ENCODE measurements around the gene GORASP2. TPM values are rescaled to one million over a fixed set of nuclear protein-coding genes. Genes with fewer than 3 reads are reported as not detected.

GORASP2 gene
- 59.6 TPM for polyA plus RNA-seq (2012; ENCODE audit: missing spikeins)

DNA sequence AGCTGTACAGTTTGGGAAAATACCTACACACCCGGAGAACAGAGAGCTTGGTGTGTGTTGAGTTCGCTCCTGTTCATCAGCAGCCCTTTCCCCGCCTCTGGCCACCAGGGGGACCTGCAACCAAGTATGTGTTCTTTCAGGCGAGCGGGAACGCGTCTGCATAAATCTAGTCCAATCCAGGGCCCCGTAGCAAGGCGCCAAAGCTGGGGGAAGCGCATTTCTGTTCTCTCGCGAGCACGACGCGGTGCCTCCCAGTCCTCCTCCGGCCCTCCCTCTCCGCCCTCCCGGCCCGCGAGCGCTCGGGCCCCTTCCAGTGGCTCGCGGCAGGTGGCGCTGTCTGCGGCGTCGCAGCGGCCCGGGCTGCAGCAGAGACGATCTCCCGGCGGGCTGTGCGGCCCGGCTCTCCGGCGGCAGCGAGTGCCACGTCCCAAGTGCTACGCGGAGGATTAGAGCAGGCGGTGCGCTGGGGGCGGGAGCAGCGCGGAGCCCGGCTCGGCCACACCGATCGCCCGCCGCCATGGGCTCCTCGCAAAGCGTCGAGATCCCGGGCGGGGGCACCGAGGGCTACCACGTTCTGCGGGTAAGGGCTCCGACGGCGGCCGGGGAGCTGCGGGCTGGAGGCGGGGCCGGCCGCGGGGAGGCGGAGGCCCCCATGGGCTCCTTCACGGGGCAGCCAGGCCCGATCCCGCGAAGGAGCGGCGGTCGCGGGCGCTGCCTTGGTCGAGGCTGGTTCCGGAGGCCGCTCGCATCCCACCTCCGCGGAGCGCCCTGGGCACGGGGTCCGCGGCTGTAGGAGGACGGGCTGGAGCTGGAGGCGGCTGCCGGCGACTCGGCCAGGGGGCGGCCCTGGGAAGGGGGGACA, at the start of gene GORASP2:
TSS of gene GORASP2 (plus strand) at position 430 of the 862 bp plus-strand sequence. CDS start at position 518, 88 bp downstream.
- TF ChIP-seq TAF1 (IDR thresholded peaks at IDR 0.05; ENCODE audit: borderline replicate concordance, low read depth, low read length): peak; percentile 81
- TF ChIP-seq POLR2AphosphoS5 (IDR thresholded peaks at IDR 0.05; ENCODE audit: low read depth, low read length): peak; percentile 88
- peak; percentile 95 for TF ChIP-seq POLR2A (IDR thresholded peaks at IDR 0.05; ENCODE audit: low read depth, low read length)
- FAIRE-seq (peak; percentile 98), DNase-seq (ENCODE audit: insufficient read length) (peak; percentile 89)

DNA sequence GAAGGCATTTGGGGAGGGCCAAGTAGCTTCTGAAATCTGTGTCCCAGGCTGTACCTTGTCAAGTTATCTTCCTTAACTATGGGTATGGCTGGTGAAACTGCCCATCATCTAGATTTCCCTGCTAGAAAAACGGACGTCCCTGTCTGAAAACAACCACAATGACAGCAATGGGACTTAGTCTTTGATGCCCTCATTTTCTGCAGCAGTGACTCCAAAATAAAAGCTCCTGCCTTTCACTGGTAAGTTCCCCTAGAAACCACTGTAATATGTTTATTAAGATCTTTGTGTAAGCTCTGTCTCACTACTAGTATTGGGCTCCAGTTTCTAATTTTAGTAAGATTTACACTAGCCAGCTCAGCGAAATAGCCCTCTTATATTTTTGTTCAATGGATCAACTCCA, 47.2 kb upstream of the GORASP2 start:
- no peak for FAIRE-seq
- DNase-seq (ENCODE audit: insufficient read length): no peak
- TF ChIP-seq POLR2A (IDR thresholded peaks at IDR 0.05; ENCODE audit: low read depth, low read length): no peak
- no peak for TF ChIP-seq TAF1 (IDR thresholded peaks at IDR 0.05; ENCODE audit: borderline replicate concordance, low read depth, low read length)
- no peak for TF ChIP-seq POLR2AphosphoS5 (IDR thresholded peaks at IDR 0.05; ENCODE audit: low read depth, low read length)

DNA sequence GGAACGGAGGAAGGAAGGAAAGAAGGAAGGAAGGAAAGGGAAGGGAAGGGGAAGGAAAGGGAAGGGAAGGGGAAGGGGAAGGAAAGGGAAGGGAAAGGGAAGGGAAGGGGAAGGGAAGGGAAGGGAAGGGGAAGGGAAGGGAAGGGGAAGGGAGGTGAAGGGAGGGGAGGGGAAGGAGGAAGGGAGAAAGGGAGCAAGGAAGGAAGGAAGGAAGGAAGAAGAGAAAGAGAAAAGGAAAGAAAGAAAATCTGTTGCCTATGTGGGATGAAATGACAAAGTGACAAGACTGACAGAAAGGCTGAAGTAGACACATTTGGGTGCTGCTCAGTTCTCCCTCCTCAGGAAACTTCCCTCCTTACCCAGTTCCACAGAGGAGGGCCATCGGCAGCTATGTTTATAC, 46.3 kb upstream of the GORASP2 start:
- no peak for FAIRE-seq
- DNase-seq (ENCODE audit: insufficient read length): no peak
- TF ChIP-seq POLR2A (IDR thresholded peaks at IDR 0.05; ENCODE audit: low read depth, low read length) (no peak), POLR2AphosphoS5 (IDR thresholded peaks at IDR 0.05; ENCODE audit: low read depth, low read length) (no peak), TAF1 (IDR thresholded peaks at IDR 0.05; ENCODE audit: borderline replicate concordance, low read depth, low read length) (no peak)

DNA sequence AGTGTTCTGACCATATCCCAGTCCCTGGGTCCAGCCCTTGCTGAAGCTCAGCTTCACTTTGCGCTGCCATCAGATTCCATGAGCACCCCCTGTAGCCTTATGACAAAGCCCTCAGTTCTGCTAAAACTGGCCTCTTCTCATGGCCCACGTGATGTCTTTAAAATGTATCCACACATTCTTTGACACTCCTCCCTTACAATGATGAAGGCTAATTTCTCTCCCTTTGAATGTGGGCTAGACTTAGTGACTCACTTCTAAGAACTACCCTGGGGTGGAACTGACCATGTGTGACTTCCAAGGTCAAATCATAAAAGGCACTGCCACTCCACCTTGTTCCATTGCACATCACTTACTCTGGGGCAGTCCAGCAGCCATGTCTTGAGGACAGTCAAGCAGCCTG, 45.4 kb upstream of the GORASP2 start:
- DNase-seq (ENCODE audit: insufficient read length) (no peak), FAIRE-seq (no peak)
- TF ChIP-seq POLR2A (IDR thresholded peaks at IDR 0.05; ENCODE audit: low read depth, low read length) (no peak), TAF1 (IDR thresholded peaks at IDR 0.05; ENCODE audit: borderline replicate concordance, low read depth, low read length) (no peak), POLR2AphosphoS5 (IDR thresholded peaks at IDR 0.05; ENCODE audit: low read depth, low read length) (no peak)

GRCh38 chr2:170885130-170885791, 43.8 kb upstream of the GORASP2 start:
- no peak for TF ChIP-seq TAF1 (IDR thresholded peaks at IDR 0.05; ENCODE audit: borderline replicate concordance, low read depth, low read length)
- no peak for TF ChIP-seq POLR2AphosphoS5 (IDR thresholded peaks at IDR 0.05; ENCODE audit: low read depth, low read length)
- TF ChIP-seq POLR2A (IDR thresholded peaks at IDR 0.05; ENCODE audit: low read depth, low read length): no peak
- DNase-seq (ENCODE audit: insufficient read length): no peak
- no peak for FAIRE-seq

GRCh38 chr2:170886386-170886785, 42.7 kb upstream of the GORASP2 start:
- TF ChIP-seq TAF1 (IDR thresholded peaks at IDR 0.05; ENCODE audit: borderline replicate concordance, low read depth, low read length) (no peak), POLR2A (IDR thresholded peaks at IDR 0.05; ENCODE audit: low read depth, low read length) (no peak), POLR2AphosphoS5 (IDR thresholded peaks at IDR 0.05; ENCODE audit: low read depth, low read length) (no peak)
- FAIRE-seq (no peak), DNase-seq (ENCODE audit: insufficient read length) (no peak)

DNA sequence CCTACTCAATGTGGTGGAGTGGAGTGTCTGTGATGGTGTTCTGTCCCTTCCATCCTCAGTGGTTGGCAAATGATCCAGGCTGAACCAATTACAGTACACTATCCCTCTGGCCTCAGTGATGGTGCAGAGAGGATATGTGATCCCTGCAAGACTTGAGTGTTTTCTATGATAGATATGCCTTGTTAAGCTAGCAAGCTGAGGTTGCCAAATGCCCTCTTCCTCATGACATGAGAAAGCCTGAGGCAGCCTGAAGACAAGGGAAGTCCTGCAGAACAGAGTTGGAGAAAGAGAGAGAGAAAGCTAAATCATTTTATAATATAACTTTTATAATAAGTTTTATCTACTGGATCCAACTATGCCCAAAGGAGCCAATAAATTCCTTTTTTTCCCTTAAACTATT, 41.6 kb upstream of the GORASP2 start:
- TF ChIP-seq POLR2AphosphoS5 (IDR thresholded peaks at IDR 0.05; ENCODE audit: low read depth, low read length) (no peak), POLR2A (IDR thresholded peaks at IDR 0.05; ENCODE audit: low read depth, low read length) (no peak), TAF1 (IDR thresholded peaks at IDR 0.05; ENCODE audit: borderline replicate concordance, low read depth, low read length) (no peak)
- FAIRE-seq: no peak
- no peak for DNase-seq (ENCODE audit: insufficient read length)

DNA sequence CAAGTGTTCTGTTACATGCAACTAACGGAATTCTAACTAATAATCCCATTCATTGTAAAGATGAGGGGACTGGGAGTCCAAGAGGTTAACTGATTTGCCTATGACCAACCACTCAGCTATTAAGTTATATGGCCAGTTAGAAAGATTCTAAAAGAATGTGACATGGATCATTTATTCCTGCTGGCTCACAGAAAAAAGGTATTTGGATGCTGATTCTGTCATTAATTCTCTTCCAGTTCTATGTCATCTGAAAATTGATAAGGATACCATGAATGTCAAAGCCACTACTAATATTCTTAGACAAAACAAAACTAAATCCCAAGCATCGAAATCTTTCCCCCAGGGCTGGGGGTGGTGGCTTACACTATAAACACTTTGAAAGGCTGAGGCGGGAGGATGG, 41.2 kb upstream of the GORASP2 start:
- TF ChIP-seq POLR2AphosphoS5 (IDR thresholded peaks at IDR 0.05; ENCODE audit: low read depth, low read length): no peak
- TF ChIP-seq TAF1 (IDR thresholded peaks at IDR 0.05; ENCODE audit: borderline replicate concordance, low read depth, low read length): no peak
- no peak for TF ChIP-seq POLR2A (IDR thresholded peaks at IDR 0.05; ENCODE audit: low read depth, low read length)
- no peak for FAIRE-seq
- DNase-seq (ENCODE audit: insufficient read length): no peak

- DNase-seq (ENCODE audit: insufficient read length): no peak
- no peak for FAIRE-seq
- no peak for TF ChIP-seq TAF1 (IDR thresholded peaks at IDR 0.05; ENCODE audit: borderline replicate concordance, low read depth, low read length)
- TF ChIP-seq POLR2AphosphoS5 (IDR thresholded peaks at IDR 0.05; ENCODE audit: low read depth, low read length): no peak
- no peak for TF ChIP-seq POLR2A (IDR thresholded peaks at IDR 0.05; ENCODE audit: low read depth, low read length)
Observed at GRCh38 chr2:170891893-170892292, 37.2 kb upstream of the GORASP2 start.

GRCh38 chr2:170892391-170892951, 36.6 kb upstream of the GORASP2 start:
- no peak for FAIRE-seq
- DNase-seq (ENCODE audit: insufficient read length): no peak
- no peak for TF ChIP-seq TAF1 (IDR thresholded peaks at IDR 0.05; ENCODE audit: borderline replicate concordance, low read depth, low read length)
- TF ChIP-seq POLR2A (IDR thresholded peaks at IDR 0.05; ENCODE audit: low read depth, low read length): no peak
- TF ChIP-seq POLR2AphosphoS5 (IDR thresholded peaks at IDR 0.05; ENCODE audit: low read depth, low read length): no peak

DNA sequence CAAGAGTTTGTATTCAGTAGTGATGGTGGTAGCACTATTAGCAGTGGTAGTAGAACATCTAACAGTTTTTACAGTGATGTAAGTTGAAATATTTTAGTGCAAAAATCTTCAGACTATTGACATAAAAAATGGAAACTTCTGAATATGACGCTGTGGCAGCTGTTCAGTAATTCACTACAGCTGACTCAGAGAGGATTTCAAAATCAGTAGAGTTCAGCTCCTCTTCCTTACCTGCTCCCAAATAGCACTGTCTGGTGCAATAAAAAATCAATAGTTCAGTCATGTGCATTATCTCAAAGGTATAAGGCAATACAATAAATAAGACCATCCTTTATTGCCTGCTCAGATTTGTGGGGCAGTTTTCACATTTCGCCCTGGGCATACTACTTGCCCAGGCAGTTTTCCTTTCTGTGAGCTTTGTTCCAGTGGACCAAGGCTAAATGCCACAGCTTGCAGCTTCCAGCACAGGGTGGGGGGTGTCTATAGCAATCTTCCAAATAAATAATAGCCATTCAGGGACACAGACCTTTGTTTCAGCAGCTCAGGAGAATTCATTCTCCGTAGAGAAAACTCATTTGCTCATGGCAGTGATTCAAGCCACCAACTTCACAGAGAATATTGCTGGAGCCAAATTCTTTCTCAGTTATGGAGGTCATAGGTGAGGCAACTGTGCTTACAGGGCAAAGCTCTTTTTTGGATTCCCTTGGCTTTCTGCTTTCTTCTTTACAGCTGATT, 33.9 kb upstream of the GORASP2 start:
- no peak for FAIRE-seq
- no peak for DNase-seq (ENCODE audit: insufficient read length)
- TF ChIP-seq POLR2AphosphoS5 (IDR thresholded peaks at IDR 0.05; ENCODE audit: low read depth, low read length): no peak
- TF ChIP-seq POLR2A (IDR thresholded peaks at IDR 0.05; ENCODE audit: low read depth, low read length): no peak
- TF ChIP-seq TAF1 (IDR thresholded peaks at IDR 0.05; ENCODE audit: borderline replicate concordance, low read depth, low read length): no peak

Measured in GM12892 (cell line).